NCI-H345 treated with DMSO at 0.1 percent for 48 hours (cell line): ENCODE measurements around the gene RNASE11.
"Not testable (repeated sequence)": the region's sequence is repeated elsewhere in the genome, so short reads cannot be mapped to it uniquely, and the experiment has no call there.

Experiments used
- DNase-seq: peaks from one replicate; lab custom pipeline; 2025; ENCODE audit not compliant: unreplicated experiment; lab: John Stamatoyannopoulos, UW

RNASE11 gene

DNA sequence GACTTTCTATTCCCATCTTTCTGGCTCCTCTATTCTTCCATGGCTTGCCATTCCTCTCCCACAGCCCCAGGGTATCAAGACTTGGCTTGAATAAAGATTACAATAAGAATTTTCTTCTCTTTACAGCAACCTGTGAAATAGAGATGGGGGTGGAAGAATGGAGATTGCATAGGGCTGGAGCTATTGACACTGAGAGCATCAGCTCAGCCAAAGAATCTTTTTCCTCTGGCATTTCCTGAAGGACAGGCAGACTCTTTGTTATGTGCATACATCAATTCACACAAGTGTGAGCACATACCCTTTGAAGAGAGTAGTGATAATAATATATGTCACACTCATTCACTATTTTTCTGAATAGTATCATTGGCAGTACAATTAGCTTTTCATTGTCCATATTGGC is 4.7 kb downstream of the RNASE11 start:
- DNase-seq = no peak

DNA sequence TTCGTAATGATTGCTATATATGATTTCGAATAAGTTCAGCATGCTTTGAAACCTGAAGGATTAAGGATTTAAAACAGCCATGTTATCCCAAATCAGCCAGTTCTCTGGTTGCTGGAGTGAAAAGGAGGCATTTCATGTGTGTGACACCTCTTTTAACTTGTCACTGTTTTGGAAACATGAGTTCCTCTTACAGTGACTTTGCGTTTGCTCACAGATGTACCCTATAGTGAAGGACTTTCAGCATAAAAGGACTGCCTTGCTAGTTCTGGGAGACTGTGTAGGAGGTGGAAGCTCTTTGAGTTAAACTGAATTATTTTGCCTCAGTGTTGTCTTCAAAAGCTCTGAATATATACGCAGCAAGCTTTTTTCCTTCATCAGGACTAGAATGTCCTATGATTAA is 7.6 kb downstream of the RNASE11 start:
- DNase-seq = no peak

DNA sequence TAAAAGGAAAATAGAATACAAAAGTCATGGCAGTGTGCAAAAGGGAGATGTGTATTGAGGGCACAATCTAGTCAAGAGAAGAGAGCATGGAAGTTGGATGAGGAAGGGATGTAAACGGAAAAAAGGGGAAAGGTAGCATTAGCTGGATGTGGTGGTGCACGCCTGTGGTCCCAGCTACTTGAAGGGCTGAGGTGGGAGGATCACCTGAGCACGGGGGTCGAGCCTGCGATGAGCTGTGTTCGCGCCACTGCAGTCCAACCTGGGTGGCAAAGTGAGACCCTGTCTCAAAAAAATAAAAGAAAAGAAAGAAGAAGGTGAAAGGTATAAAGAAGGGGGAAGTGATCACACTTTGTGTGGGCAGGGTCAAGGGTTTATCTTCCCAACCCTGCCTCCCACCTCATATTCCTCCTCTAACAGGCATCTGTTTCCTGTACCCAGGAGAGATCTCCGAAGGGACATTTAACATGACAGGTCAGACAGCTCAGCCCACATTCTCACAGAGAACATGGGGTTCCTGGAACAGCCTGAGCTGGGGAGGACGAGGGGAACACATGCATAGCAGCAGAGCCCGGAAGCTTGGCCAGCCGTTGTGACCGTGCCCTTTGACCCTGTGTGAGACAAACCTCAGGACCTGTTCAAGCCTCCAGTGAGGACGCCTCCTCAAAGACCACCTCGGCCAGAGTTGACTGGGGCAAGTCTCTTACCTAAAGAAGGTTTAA is 8.9 kb downstream of the RNASE11 start:
- no peak for DNase-seq

DNA sequence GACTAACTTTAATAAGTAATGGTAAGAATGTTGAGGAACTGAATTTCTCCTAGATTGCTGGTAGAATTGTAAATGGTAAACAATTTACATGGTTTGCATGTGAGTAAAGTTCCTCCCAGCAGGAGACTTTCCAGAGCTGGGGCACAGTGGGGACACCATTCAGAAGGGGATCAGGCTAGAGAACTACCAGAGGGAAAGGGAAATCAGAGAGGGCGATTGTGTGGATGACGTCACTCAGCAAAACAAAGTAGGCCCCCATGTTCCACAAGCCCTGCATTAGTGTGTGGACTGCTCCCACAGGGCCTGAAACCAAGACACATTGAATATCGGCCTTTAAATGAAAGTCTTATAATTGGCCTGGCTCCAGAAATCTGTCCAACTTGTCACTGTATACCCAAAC is 9.5 kb downstream of the RNASE11 start:
- no peak for DNase-seq

DNA sequence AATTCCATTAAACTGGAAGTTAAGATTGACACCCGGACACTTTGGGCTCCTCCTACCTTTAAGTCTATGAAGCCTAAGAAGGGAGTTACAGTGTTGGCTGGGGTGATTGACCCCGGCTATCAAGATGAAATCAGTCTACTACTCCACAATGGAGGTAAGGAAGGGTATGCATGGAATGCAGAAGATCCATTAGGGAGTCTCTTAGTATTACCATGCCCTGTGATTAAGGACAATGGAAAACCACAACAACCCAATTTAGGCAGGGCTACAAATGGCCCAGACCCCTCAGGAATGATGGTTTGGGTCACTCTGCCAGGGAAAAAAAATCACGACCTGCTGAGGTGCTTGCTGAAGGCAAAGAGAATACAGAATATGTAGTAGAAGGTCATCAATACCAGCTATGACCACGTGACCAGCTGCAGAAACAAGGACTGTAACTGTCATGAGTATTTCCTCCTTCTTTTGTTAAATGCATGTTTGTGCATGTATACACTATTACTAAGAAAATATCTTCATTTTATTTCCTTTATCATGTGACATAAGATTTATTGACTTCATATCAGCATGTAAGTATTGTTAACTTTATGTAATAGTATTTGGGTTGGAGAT is 15.3 kb downstream of the RNASE11 start:
- DNase-seq = not testable (repeated sequence)

DNA sequence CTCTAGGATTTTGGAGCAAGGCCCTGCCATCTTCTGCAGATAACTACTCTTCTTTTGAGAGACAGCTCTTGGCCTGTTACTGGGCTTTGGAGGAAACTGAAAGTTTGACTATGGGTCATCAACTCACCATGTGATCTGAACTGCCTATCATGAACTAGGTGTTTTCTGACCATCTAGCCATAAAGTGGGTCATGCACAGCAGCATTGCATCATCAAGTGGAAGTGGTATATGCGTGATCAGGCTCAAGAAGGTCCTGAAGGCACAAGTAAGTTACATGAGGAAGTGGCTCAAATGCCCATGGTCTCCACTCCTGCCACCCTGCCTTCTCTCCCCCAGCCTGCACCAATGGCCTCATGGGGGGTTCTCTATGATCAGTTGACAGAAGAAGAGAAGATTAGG is 17.1 kb downstream of the RNASE11 start:
- DNase-seq = not testable (repeated sequence)

DNA sequence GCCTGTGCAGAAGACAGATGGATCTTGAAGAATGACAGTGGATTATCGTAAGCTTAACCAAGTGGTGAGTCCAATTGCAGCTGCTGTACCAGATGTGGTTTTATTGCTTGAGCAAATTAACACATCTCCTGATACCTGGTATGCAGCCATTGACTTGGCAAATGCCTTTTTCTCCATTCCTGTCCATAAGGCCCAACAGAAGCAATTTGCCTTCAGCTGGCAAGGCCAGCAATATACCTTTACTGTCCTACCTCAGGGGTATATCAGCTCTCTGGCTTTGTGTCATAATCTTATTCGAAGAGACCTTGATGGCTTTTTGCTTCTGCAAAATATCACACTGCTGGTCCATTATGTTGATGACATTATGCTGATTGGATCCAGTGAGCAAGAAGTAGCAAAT is 17.9 kb downstream of the RNASE11 start:
- not testable (repeated sequence) for DNase-seq

DNA sequence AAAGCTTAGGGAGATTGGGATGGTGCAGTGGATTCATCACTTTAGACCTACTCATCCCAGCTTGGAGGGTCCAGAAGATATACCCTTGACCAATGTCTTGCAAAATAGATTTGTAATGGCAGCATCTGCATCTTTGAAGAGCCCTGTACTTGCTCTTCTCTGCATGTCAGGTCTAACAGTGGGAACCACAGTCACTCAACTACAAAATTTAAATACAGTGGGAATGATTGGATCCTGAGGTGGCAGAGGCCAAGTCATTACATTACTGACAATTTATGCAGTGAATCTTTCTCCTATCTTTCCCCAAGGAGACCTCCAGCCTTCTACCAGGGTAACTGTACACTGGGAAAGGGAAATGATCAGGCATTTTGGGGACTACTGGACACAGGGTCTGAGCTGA is 18.7 kb downstream of the RNASE11 start:
- no peak for DNase-seq

DNA sequence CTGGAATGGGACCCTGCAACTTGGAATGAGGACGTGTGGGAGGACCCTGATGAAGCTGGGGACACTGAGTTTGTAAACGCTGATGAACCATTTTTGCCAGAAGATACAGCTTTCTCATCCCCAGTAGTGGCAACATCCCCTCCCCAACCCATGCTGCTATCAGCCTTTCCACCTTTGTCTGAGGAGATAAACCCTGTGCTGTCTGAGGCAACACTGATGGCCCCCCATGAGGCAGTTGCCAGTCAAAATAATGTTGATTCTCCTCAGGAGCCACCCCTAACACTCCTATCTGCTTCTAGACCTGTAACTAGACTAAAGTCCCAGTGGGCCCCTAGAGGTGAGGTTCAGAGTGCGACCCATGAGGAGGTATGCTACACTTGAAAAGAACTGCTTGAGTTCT is 19.4 kb downstream of the RNASE11 start:
- no peak for DNase-seq

DNA sequence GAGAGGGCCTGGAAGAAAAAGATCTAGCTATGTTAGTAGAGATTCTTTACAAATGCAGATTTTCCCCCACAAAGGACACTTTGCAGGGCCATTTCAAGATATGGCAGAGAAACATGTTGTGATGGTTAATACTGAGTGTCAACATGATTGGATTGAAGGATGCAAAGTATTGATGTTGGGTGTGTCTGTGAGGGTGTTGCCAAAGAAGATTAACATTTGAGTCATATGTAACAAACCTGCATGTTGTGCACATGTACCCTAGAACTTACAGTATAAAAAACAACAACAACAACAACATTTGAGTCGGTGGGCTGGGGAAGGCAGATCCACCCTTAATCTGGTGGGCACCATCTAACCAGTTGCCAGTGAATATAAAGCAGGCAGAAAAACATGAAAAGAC is 20.6 kb downstream of the RNASE11 start:
- DNase-seq = not testable (repeated sequence)

DNA sequence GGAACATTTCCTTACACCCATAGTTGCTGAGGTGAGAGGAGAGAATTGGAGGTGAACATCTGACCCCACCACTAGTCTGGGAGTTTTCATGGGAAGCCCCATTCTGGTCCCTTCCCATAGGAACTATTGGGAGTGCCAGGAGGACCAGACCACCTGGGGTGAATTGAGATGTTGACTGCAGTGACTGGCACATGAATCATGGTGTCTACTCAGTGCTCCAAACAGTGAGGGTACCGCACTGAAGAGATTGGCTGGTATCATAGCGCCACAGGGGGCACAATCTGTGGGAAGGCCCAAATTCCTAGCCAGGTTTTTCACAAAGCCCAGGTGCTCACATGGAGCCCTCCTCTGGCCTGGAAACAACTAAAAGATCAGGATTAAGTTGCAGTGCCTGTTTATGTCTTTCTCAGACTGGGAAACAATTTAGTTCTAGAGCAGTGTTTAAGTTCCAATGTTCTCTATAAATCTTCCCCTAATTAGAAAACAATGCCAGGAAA is 23.3 kb downstream of the RNASE11 start:
- no peak for DNase-seq

DNA sequence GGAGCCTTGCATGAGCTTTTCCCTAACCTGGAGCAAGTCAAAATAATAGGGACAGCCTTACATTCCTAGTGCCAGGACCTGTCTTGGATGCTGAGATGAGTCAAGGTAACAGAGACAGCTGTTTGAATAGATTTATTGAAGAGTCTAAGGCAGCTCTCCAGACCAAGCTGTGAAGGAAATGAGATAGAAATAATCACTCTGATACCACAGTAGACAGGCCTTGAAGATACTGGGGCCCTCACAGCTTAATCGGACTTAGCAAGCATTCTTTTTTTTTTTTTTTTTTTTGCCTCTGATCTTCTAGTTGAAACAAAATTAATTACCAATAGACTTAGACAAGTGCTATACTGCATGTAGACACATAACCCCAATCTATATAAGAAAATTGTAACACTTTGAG is 23.8 kb downstream of the RNASE11 start:
- no peak for DNase-seq

DNA sequence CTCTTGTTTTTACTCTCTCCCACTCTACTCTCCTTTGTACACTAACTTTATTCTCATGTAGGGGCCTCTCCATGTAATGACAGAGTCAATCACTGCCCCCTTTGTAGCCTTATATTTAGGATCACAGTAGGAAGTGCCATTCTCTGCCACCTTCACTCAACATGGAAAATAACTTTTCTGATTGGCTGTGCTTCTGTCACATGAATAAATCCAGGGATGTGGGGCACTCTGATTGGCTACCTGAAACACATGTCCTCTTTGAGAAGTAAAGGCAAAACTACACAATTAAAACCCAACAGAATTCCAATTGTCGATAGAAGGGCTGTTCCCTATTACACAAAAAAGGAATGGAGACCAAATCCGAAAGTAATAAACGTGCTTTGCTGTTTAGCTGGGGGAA is 26.8 kb downstream of the RNASE11 start, which contains the start of gene RNASE9:
Gene RNASE9 (minus strand): TSS at position 87 of the 400 bp plus-strand sequence.
- no peak for DNase-seq

DNA sequence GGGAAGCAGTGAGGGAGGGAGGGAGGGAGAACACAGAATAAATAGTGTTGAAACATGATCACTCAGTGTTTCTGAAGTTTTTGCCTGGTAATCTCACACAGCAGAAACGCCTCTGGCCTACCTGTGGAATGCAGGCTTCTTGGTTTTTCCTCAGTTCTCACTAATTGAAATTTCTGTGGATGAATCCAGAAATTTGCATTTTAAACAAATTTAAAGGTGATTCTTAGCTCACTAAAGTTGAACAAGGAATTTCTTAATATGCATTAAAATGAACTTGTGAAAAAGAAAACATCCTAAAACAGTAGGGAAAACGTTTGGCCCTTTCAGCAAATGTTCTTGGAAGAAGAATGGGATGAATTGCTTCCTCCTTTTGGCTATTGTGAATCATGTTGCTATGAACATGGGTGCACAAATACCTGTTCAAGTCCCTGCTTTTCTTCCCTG is 28.3 kb downstream of the RNASE11 start:
- no peak for DNase-seq

DNA sequence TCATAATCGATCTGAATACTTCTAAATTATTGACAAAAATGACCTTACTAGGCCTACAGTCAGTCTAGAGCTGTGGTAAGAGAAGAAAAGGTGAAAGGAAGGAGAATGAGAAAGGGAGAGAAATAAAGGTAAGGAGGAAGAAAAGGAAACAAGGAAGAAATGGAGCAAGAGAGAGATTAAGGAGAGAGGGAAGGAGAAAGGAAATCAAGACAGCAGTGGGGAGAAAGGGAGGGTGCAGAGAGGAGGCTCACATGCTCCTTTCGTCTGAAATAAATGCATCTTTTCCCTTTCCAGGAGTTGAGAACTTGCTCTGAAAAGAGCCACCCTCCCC is 30.6 kb downstream of the RNASE11 start:
- no peak for DNase-seq

DNA sequence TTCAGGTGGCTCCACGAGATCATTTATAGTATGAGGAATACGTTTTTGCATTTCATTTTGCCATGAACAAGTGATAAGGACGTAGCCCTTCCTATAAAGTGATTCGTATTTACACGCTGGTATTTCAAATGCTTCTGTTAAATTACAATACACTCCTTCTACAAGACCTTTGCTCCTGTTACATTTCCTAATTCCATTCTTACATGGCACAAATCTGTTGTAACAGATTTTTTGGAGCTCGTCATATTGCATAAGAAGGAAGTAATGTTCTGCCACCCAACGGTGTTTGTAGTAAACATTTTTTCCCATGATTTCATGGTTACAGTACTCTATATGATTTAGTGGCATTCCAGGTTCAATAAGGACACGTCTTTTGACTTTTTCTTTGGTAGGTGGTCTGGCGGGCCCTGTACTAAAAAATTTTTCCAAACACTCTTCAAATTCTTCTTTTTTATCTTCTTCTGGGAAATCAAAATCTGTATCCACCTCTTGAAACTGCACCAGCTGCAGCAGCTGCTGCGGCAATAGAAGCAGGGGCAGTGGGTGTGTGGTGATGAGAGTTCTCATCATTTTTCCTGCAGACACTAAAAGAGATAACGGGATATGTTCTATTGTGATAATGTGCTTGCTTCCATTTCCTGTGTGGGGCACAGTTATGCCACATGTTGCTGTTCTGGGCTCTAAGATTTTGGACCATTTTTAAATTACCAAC is 31.1 kb downstream of the RNASE11 start:
- no peak for DNase-seq

DNA sequence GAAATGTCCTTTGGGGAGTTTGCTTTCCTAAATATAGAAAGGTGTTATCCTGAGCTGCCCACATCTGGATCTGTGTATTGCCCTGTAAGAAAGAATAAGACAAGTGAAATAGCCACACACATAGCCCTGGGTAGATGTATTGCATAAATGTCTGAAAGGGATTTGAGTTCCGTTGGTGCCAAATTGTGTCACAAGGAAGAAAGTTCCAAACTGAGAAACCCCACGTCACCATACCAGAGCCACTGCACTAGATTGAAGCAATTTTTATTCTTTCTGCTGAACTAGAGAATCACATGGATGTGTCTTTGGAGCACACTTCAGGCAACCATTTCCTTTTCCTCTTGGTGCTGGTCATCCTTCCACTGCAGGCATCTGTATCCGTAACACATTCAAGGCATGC is 32.0 kb downstream of the RNASE11 start:
- no peak for DNase-seq

DNA sequence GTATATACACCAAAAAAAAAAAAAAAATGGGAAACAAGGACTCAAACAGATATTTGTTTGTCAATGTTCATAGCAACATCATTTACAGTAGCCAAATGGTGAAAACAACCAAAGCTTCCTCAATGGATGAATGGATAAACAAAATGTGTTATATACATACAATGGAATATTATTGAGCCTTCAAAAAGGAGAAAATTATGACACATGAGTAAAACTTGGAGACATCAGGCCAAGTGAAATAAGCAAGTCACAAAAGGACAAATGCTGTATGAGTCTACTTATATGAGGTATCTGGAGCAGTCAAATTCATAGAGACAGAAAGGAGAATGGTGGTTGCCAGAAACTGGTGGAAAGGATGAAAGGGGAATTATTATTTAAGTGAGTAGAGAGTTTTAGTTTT is 34.8 kb downstream of the RNASE11 start:
- DNase-seq = no peak

DNA sequence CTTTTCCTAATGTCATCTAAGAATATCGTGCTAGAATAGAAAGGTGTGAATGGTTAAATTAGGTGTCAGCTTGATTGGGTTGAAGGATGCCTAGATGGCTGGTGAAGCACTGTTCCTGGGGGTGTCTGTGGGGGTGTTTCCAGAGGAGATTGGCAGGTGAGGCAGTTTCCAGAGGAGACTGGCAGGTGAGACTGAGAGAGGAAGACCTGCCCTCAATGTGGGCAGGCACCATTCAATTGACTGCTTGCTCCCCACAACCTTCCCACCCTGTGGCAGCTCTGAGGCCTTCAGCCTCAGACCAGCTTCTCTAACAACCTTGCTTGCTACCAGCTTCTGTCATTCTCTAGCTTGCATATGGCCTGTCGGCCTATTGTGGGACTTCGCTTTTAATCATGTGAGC is 36.2 kb downstream of the RNASE11 start:
- DNase-seq = no peak

DNA sequence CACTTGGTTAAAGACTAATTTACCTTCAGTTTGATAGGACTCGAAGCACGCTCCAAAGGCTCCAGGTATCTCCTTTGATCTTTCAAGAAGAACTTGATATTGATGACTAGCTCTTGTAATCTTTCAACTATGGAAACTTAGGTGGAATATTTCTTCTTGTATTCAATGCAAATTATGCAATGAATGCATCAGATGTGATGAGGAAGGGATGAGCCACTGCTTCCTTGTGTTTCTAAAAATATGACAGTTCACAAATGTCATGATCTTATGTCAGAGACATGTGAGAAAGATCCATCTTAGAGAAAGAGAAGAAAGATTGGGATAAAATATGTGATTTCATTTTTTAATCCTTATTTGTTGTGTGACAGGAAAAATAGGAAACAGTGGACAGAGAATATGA is 36.9 kb downstream of the RNASE11 start:
- DNase-seq = no peak

DNA sequence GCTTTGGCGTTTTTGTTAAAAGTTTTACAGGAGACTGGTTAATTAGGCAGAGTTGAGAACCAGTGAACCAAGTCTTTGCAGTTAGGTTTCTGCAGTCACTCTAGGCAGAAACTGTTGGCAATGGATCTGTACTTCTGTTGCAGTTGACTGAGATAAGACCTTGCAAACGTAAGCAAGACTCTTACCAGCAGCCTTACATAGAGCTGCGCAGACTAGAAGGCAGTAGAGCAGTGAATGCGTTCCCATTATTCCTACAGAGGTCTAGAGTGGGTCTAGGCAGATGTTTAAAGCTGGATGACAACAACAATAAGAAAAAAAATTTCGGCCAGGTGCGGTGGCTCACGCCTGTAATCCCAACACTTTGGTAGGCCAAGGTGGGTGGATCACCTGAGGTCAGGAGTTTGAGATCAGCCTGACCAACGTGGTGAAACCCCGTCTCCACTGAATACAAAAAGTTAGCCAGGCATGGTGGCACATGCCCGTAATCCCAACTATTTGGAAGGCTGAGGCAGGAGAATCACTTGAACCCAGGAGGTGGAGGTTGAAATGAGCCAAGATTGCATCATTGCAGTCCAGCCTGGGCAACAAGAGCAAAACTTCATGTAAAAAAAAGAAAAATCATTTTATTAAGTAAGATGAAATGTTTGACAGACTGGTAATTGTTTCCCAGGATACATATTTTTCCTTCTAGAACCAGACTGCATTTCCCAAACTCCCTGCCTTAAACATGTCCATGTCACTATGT is 39.2 kb downstream of the RNASE11 start:
- no peak for DNase-seq
